Smooth muscle cell (in vitro differentiated cells): ENCODE data around the gene MAP3K6. TPM values are rescaled to one million over a fixed set of nuclear protein-coding genes. Genes with fewer than 3 reads are reported as not detected.
A peak's percentile ranks its signal among the peaks of the same experiment; 100 is the strongest.
"Not testable (repeated sequence)": the region's sequence is repeated elsewhere in the genome, so short reads cannot be mapped to it uniquely, and the experiment has no call there.

Experiments
- DNase-seq: peaks from one replicate; lab custom pipeline; 2025; ENCODE audit not compliant: unreplicated experiment; lab: John Stamatoyannopoulos, UW
- H2AFZ ChIP-seq: fragments of 200-600 bp; sonication (generic); 2 replicates; pipeline ENCODE4 v1.6.0; 2016; ENCODE audit warnings: antibody characterized with exemption, low read depth, mild to moderate bottlenecking
- H3F3A ChIP-seq: fragments of 200-600 bp; sonication (generic); 2 replicates; pipeline ENCODE4 v1.6.0; 2017; ENCODE audit warnings: antibody characterized with exemption, low read depth
- H3K27ac ChIP-seq: fragments of 200-600 bp; sonication (generic); 2 replicates; pipeline ENCODE4 v1.5.1; 2016; ENCODE audit warnings: low read depth, mild to moderate bottlenecking
- H3K27me3 ChIP-seq: fragments of 200-600 bp; sonication (generic); 2 replicates; pipeline ENCODE4 v1.6.1; 2016; ENCODE audit warnings: low read depth, mild to moderate bottlenecking
- H3K36me3 ChIP-seq: fragments of 200-600 bp; sonication (generic); 2 replicates; pipeline ENCODE4 v1.5.1; 2016; ENCODE audit warnings: low read depth
- H3K4me1 ChIP-seq: fragments of 200-600 bp; sonication (generic); 2 replicates; pipeline ENCODE4 v1.5.1; 2016; ENCODE audit warnings: low read depth
- H3K4me2 ChIP-seq: fragments of 200-600 bp; sonication (generic); 2 replicates; pipeline ENCODE4 v1.6.0; 2016; ENCODE audit warnings: mild to moderate bottlenecking
- H3K4me3 ChIP-seq: fragments of 200-600 bp; sonication (generic); 2 replicates; pipeline ENCODE4 v1.5.1; 2016; ENCODE audit warnings: mild to moderate bottlenecking
- H3K79me2 ChIP-seq: fragments of 200-600 bp; sonication (generic); 2 replicates; pipeline ENCODE4 v1.6.0; 2016; ENCODE audit warnings: low read depth, mild to moderate bottlenecking
- H3K9ac ChIP-seq: fragments of 200-600 bp; sonication (generic); 2 replicates; pipeline ENCODE4 v1.6.0; 2016; ENCODE audit warnings: low read depth
- H3K9me3 ChIP-seq: fragments of 200-600 bp; sonication (generic); replicated peaks from 2 replicates; pipeline ENCODE4 v1.5.1; 2016; ENCODE audit warnings: low read depth
- H4K20me1 ChIP-seq: fragments of 200-600 bp; sonication (generic); 2 replicates; pipeline ENCODE4 v1.6.0; 2016; ENCODE audit warnings: low read depth
- CTCF ChIP-seq: fragments of 200-600 bp; sonication (generic); IDR thresholded peaks from 2 replicates; pipeline ENCODE4 v1.5.1; 2017; ENCODE audit warnings: borderline replicate concordance, mild to moderate bottlenecking, antibody characterized with exemption; ENCODE audit not compliant: insufficient read depth, poor library complexity, severe bottlenecking
- WGBS: methylation state at CpG from one replicate; pipeline ENCODE4 v1.1.7; 2016; ENCODE audit warnings: low lambda C conversion rate; 5-methylcytosine and 5-hydroxymethylcytosine counted together
- polyA plus RNA-seq: library from polyadenylated mRNA; unstranded; fragments of >200 nt; fragmentation: Nextera tagmentation; extraction: Ambion mirVana; gene quantifications from 2 replicates; pipeline ENCODE4 v1.2.1, GENCODE V29; 2016
- total RNA-seq: library from RNA; depleted of rRNA; stranded (reverse); fragments of >200 nt; gene quantifications from 2 replicates; pipeline ENCODE4 v1.2.3, GENCODE V29; 2014

The MAP3K6 gene
- total and polyA plus RNA-seq, 2 experiments from 2014 or later = 14.1 to 29.0 TPM

- Histone ChIP-seq H3K4me2 (peak within 1 kb of the TSS; percentile 97), H3K36me3 (no peaks in the 10 kb centered on the region), H3K4me1 (peaks cover 4% of the 10 kb centered on the region), H3K27ac (no peak within 1 kb of the TSS), H3K4me3 (peak within 1 kb of the TSS; percentile 76), H3K9ac (peak within 1 kb of the TSS; percentile 94), H3F3A (peaks cover 5% of the 10 kb centered on the region), H3K27me3 (no peaks in the 10 kb centered on the region), H3K79me2 (no peaks in the 10 kb centered on the region), H2AFZ (peak within 1 kb of the TSS; percentile 47), H4K20me1 (no peaks in the 10 kb centered on the region), H3K9me3 (no peaks in the 10 kb centered on the region)
- peak; percentile 48 for TF ChIP-seq CTCF
- 1% methylated on average over 58 of the region's 69 CpGs for WGBS
- peak; percentile 88 for DNase-seq
Measured at GRCh38 chr1:27392096-27392777, 25.5 kb upstream of the MAP3K6 start, which contains the start of gene GPR3. TSS of gene GPR3 (plus strand) at chr1:27392622. CDS start at chr1:27393799, 1,177 bp downstream.

GRCh38 chr1:27391511-27392095 lies 24.8 kb upstream of the MAP3K6 start:
- 27% methylated on average over 11 of the region's 13 CpGs for WGBS
- H2AFZ ChIP-seq = no peak overlapping the region
- no peaks in the 10 kb centered on the region for H4K20me1 ChIP-seq
- peak overlapping the region; percentile 76 for H3K4me3 ChIP-seq
- H3K79me2 ChIP-seq = no peaks in the 10 kb centered on the region
- DNase-seq = no peak
- peaks cover 5% of the 10 kb centered on the region for H3F3A ChIP-seq
- no peak for TF ChIP-seq CTCF
- H3K4me1 ChIP-seq = peaks cover 4% of the 10 kb centered on the region
- no peaks in the 10 kb centered on the region for H3K9me3 ChIP-seq
- H3K27ac ChIP-seq = no peak overlapping the region
- peak overlapping the region; percentile 97 for H3K4me2 ChIP-seq
- H3K36me3 ChIP-seq = no peaks in the 10 kb centered on the region
- peak overlapping the region; percentile 43 for H3K9ac ChIP-seq
- no peaks in the 10 kb centered on the region for H3K27me3 ChIP-seq

- Histone ChIP-seq H4K20me1 (no peaks in the 10 kb centered on the region), H3K9me3 (no peaks in the 10 kb centered on the region), H3K4me2 (no peak overlapping the region), H3F3A (no peaks in the 10 kb centered on the region), H3K4me1 (peaks cover 4% of the 10 kb centered on the region), H3K4me3 (no peak overlapping the region), H3K27ac (no peak overlapping the region), H3K36me3 (no peaks in the 10 kb centered on the region), H3K79me2 (no peaks in the 10 kb centered on the region), H2AFZ (no peak overlapping the region), H3K27me3 (no peaks in the 10 kb centered on the region), H3K9ac (no peak overlapping the region)
- no peak for DNase-seq
- 41% methylated on average over 5 of the region's 5 CpGs for WGBS
- peak; percentile 92 for TF ChIP-seq CTCF
Measured at GRCh38 chr1:27388337-27389005, 21.7 kb upstream of the MAP3K6 start.

- not testable (repeated sequence) for H3K4me3 ChIP-seq, H3K4me2 ChIP-seq, H3F3A ChIP-seq, H3K79me2 ChIP-seq, H3K27ac ChIP-seq, H3K4me1 ChIP-seq, DNase-seq, H4K20me1 ChIP-seq, H3K36me3 ChIP-seq, H2AFZ ChIP-seq, H3K9me3 ChIP-seq, H3K27me3 ChIP-seq, H3K9ac ChIP-seq
- WGBS = 89% methylated on average over 3 of the region's 3 CpGs
Measured at GRCh38 chr1:27384797-27385196, 18.0 kb upstream of the MAP3K6 start.
